ENCODE data around the gene MKKS. TPM values are rescaled to one million over a fixed set of nuclear protein-coding genes. Genes with fewer than 3 reads are reported as not detected.

MKKS gene
- polyA plus RNA-seq, 3 donors from 2014 or later, result 17.3 to 27.5 (median 26.8) TPM

DNA sequence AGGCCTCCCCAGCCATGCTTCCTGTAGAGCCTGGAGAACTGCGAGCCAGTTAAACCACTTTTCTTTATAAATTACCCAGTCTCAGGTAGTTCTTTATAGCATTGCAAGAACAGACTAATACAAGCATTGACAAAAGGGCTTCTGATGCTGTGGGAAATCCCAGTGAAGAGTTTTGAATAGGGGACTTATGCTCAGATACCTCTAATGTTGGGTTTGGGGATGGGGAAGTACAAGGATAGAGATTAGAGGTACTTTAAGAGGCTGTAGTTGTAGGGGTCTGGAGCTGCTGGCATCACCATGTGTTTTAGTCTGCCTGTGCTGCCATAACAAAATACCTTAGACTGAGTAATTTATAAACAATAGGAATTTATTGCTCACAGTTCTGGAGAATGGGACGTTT lies 9.9 kb upstream of the MKKS start:
- Mint-ChIP-seq H3K36me3 (no peaks in the 10 kb centered on the region), H3K27ac (no peak overlapping the region), H3K4me3 (no peak overlapping the region), H3K27me3 (ENCODE audit: low read depth in 3 of 3) (peaks cover 0 to 1% (median 0%) of the 10 kb centered on the region in 3 donors), H3K4me1 (peaks cover 14 to 22% of the 10 kb centered on the region in 2 donors), H3K9me3 (no peaks in the 10 kb centered on the region)
- DNase-seq, result no peak

DNA sequence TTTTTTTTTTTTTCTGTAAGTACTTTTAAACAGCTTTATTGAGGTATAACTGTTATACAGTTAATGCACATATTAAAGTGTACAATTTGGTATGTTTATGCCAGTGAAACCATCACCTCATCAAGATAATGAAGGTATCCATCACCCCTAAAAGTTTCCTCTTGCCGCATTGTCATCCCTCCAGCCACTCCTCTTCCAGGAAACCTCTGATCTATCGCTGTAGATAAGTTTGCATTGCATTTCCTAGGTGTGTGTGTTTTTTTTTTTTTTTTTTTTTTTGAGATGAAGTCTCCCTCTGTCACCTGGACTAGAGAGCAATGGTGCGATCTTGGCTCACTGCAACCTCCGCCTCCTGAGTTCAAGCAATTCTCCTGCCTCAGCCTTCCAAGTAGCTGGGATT lies 4.2 kb upstream of the MKKS start:
- DNase-seq, result no peak
- H3K27me3 Mint-ChIP-seq (ENCODE audit: low read depth in 3 of 3), result peaks cover 9 to 18% (median 11%) of the 10 kb centered on the region in 3 donors
- H3K36me3 Mint-ChIP-seq, result no peaks in the 10 kb centered on the region
- peak overlapping the region in 1 of 6 donors; percentile 40 for H3K27ac Mint-ChIP-seq
- no peak overlapping the region for H3K4me3 Mint-ChIP-seq
- peaks cover 16 to 33% of the 10 kb centered on the region in 2 donors for H3K4me1 Mint-ChIP-seq
- H3K9me3 Mint-ChIP-seq, result no peaks in the 10 kb centered on the region

DNA sequence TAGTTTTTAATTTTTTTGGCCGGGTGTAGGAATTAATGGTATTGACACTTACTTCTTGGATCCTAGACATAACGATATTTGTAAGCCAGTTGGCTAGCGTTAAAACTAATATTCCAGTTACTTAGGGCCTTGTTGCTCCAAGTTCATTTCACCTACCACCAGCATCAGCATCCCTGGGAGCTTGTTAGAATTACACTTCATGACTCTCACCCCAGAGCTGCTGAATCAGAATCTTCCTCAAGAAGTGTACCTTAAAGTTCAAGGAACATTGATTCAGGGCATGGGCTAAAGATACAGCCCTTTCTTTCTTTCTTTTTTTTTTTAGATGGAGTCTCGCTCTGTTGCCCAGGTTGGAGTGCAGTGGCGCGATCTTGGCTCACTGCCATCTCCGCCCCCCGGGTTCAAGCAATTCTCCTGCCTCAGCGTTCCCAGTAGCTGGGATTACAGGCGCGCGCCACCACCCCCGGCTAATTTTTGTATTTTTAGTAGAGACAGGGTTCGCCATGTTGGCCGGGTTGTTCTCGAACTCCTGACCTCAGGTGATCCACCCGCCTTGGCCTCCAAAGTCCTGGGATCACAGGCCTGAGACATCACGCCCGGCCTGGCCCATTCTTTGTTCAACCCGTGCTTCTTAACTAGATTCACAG lies 2.2 kb upstream of the MKKS start:
- no peaks in the 10 kb centered on the region for H3K36me3 Mint-ChIP-seq
- no peak for DNase-seq
- H3K9me3 Mint-ChIP-seq, result no peaks in the 10 kb centered on the region
- peak overlapping the region in 2 of 6 donors; percentile 40 to 56 for H3K27ac Mint-ChIP-seq
- peaks cover 24 to 50% of the 10 kb centered on the region in 2 donors for H3K4me1 Mint-ChIP-seq
- H3K27me3 Mint-ChIP-seq (ENCODE audit: low read depth in 3 of 3), result peaks cover 9 to 18% (median 11%) of the 10 kb centered on the region in 3 donors
- peak overlapping the region; percentile 91 to 99 (median 97) for H3K4me3 Mint-ChIP-seq

DNA sequence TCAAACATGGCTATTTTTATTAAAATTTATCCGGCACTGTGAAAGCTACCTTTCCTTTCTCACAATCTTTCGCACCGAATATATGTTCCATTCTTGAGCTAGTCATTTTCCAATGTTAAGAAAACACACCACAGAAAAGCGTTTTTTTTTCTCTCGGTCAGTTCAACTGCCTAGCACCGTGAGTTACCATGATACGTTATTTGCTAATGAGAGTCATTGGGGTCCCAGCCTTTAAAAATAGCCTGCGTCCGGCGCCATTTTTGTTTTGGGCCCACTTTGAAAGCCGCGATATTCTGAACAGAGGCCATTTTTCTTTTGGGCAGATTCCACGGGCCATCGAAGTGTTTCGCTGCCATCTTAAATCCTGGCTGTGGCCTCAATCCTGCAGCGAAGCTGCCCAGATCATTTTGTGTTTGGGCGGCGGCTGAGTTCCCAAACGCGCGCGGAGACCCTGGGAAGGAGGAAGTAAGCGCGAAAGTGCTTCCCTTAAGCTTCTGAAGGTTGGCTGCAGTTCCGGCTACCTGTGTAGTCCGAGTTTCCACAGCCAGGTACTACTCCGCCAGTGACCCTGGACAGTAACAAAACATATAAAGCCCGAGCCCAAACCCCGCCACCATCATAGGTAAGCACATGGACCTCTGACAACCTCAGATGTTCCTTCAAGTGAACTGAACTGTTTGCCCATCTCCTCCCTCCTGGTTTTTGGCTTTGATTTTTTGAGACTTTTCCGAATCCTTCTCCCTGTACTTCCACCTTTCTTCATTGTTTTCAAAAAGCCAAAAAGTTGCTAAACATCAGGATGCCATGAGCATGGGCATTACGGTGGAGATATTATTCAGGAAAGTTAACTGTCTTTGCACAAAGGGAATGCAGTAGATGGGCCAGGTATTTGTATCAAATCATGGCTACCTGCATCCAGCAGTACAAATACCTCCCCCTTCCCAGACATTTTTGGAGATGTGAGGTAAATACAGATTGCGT lies 1.1 kb upstream of the MKKS start, which contains the start of gene SLX4IP:
SLX4IP (plus strand) TSS at position 474 of the 981 bp plus-strand sequence. CDS start 22,900 bp downstream, outside the sequence.
- no peaks in the 10 kb centered on the region for H3K9me3 Mint-ChIP-seq
- H3K36me3 Mint-ChIP-seq, result no peaks in the 10 kb centered on the region
- peaks cover 9 to 18% (median 11%) of the 10 kb centered on the region in 3 donors for H3K27me3 Mint-ChIP-seq (ENCODE audit: low read depth in 3 of 3)
- DNase-seq, result peak; percentile 78 to 82 (median 82)
- H3K27ac Mint-ChIP-seq, result peak within 1 kb of the TSS; percentile 91 to 98 (median 94)
- peaks cover 26 to 57% of the 10 kb centered on the region in 2 donors for H3K4me1 Mint-ChIP-seq
- peak within 1 kb of the TSS; percentile 91 to 99 (median 97) for H3K4me3 Mint-ChIP-seq

DNA sequence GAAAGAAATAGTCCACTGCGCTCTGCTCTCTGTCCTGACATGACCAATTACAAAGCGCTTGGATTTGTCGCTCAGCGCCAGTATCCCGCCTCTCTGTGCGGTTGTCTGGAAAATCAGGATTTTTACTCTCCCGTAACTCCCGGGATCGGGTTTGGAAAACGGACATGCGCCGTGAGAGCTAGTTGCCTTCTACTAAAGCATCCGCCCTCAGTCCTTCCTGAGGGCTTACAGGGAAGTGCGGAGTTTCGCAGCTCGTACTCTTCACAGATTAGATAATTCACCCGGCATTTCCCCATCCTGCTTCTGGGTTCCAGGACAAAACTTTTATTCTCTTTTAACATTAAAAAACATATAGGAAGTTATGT lies 427 bp upstream of the MKKS start:
- peak; percentile 76 to 81 (median 80) for DNase-seq
- Mint-ChIP-seq H3K36me3 (no peaks in the 10 kb centered on the region), H3K27me3 (ENCODE audit: low read depth in 3 of 3) (peaks cover 9 to 18% (median 11%) of the 10 kb centered on the region in 3 donors), H3K9me3 (no peaks in the 10 kb centered on the region), H3K27ac (peak overlapping the region; percentile 91 to 98 (median 94)), H3K4me3 (peak overlapping the region; percentile 91 to 99 (median 97)), H3K4me1 (peaks cover 28 to 61% of the 10 kb centered on the region in 2 donors)

DNA sequence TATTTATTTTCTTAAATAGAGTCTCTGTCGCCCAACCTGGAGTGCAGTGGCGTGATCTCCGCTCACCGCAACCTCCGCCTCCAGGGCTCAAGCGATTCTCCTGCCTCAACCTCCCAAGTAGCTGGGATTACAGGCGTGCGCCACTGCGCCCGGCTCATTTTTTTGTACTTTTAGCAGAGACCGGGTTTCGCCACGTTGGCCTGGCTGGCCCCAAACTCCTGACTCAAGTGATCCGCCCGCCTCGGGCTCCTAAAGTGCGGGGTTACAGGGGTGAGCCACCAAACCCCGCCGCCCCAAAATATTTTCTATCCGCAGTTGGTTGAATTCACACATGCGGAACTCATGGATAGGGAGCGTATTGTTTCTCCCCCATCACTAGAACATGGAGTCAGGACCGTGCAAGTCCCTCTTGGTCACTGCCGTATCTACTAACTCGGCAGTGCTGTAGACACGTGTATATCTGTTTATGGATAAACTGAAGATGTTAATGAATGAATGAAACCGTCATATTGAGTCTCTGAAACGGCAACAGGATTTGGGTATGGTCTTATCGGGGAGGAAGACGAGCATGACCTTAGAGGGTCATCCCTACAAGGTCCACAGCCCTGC lies 904 bp downstream of the MKKS start:
- DNase-seq, result no peak
- peaks cover 9 to 18% (median 11%) of the 10 kb centered on the region in 3 donors for H3K27me3 Mint-ChIP-seq (ENCODE audit: low read depth in 3 of 3)
- H3K4me3 Mint-ChIP-seq, result peak overlapping the region; percentile 91 to 99 (median 97)
- peaks cover 40 to 74% of the 10 kb centered on the region in 2 donors for H3K4me1 Mint-ChIP-seq
- peak overlapping the region; percentile 88 to 98 (median 92) for H3K27ac Mint-ChIP-seq
- no peaks in the 10 kb centered on the region for H3K36me3 Mint-ChIP-seq
- no peaks in the 10 kb centered on the region for H3K9me3 Mint-ChIP-seq

DNA sequence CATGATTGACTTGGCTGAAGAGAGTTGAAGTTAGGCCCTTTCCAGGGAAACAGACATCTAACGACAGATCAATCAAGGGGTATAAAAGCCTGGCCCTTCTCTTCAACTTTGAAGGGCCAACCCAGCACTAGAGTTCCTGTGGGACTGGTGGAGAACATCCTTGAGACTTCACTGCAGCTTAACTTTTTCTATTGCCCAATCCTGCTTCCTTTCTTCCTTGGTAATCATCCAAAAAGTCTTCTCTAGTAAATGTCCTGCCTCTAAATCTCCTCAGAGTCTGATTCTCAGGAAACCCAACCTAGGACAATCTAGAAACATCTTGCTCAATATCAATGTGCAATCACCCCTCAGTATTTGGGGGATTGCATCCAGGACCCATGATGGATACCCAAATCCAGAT lies 1.9 kb downstream of the MKKS start:
- peaks cover 46 to 83% of the 10 kb centered on the region in 2 donors for H3K4me1 Mint-ChIP-seq
- no peaks in the 10 kb centered on the region for H3K36me3 Mint-ChIP-seq
- H3K27ac Mint-ChIP-seq, result peak overlapping the region in 5 of 6 donors; percentile 5 to 31 (median 21)
- H3K27me3 Mint-ChIP-seq (ENCODE audit: low read depth in 3 of 3), result peaks cover 9 to 19% (median 11%) of the 10 kb centered on the region in 3 donors
- no peak for DNase-seq
- H3K9me3 Mint-ChIP-seq, result no peaks in the 10 kb centered on the region
- H3K4me3 Mint-ChIP-seq, result peak overlapping the region in 3 of 5 donors; percentile 2 to 57 (median 33)

DNA sequence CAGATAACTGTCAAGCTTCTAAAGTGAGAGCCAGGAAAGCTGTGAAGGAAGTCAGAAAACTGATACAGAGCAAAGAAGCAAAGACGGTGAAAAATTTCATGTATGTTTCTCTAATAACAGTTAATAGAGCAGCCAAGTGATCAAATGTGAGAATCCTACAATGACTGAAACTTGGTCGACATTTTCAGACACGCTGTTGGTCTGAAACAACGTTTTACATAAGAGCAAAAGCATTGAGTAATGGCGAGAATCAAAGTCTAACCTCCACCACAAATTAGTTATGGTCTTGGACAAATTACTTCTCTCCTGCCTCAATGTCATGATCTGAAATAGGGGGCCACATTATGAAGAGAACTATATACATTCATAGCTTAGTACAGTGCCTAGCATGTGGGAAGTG lies 3.3 kb downstream of the MKKS start:
- Mint-ChIP-seq H3K4me1 (peaks cover 47 to 73% of the 10 kb centered on the region in 2 donors), H3K27me3 (ENCODE audit: low read depth in 3 of 3) (peaks cover 9 to 21% (median 11%) of the 10 kb centered on the region in 3 donors), H3K27ac (peak overlapping the region in 3 of 6 donors; percentile 13 to 50 (median 23)), H3K36me3 (no peaks in the 10 kb centered on the region), H3K9me3 (no peaks in the 10 kb centered on the region), H3K4me3 (no peak overlapping the region)
- no peak for DNase-seq

DNA sequence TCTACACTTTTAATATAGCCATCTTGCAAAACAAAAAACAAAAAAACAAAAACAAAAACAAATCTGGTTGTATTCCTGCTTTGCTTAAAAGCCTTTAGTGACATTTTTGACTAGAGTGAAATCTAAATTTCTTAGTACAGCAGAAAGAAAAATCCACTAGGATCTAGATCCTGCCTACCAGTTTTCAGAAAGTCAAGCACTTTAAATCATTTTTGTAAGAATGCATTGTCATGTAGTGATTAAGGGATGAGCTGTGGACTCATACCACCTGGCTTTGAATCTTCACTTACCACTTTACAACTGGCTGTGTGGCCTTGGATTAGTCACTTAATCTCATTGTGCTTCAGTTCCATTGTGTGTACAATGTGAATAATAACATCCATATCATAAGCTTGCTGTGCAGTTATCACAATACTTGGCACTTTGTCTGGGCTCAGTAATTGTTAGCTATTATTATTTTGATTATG lies 4.0 kb downstream of the MKKS start:
- Mint-ChIP-seq H3K27ac (peak overlapping the region in 1 of 6 donors; percentile 23), H3K9me3 (no peaks in the 10 kb centered on the region), H3K4me1 (peaks cover 40 to 66% of the 10 kb centered on the region in 2 donors), H3K36me3 (no peaks in the 10 kb centered on the region), H3K27me3 (ENCODE audit: low read depth in 3 of 3) (peaks cover 9 to 20% (median 11%) of the 10 kb centered on the region in 3 donors), H3K4me3 (no peak overlapping the region)
- no peak for DNase-seq

DNA sequence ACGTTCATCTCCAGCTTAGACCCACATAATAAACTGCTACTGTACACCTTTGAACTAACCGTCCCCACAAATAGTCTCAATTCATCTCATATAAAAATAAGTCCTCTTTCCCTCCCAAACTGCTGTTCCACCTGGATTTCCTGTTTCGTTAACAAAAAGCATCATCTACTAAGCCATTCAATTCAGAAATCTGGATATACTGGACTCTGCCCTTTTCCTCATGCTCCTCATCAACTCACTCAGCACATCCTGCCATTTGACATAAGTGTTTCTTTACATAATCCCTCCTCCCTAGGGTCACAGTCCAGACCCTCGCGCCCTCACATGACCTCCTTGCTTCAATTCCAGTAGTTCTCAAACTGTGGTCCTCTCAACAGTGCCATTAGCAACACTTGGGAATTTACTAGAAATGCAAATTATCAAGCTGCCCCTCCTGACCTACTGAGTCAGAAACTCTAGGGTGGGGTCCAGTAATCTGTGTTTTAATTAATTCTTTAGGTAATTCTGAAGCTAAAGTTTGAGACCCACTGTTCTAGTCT lies 4.5 kb downstream of the MKKS start:
- Mint-ChIP-seq H3K4me3 (no peak overlapping the region), H3K27me3 (ENCODE audit: low read depth in 3 of 3) (peaks cover 8 to 15% (median 10%) of the 10 kb centered on the region in 3 donors), H3K9me3 (no peaks in the 10 kb centered on the region), H3K27ac (peak overlapping the region in 1 of 6 donors; percentile 17), H3K4me1 (peaks cover 39 to 61% of the 10 kb centered on the region in 2 donors), H3K36me3 (no peaks in the 10 kb centered on the region)
- DNase-seq, result no peak

DNA sequence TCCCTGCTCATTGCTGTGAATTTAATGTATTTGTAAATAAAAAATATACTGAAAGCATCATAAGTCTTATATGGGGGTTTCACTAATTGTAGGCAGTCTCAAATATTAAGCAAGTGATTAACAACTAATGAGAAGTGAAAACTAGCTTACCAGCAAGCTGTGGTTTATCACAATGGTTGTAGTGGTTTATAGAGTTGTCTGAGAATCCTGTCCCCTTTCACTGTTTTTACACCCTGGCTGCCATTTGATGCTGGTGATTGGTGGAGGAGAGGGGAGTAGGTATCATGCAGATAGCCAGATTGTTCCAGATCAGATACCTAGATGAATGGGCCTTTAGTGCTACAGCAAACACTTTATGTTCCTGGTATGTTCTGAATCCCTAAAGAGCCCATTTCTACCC lies 6.0 kb downstream of the MKKS start:
- peak overlapping the region in 1 of 6 donors; percentile 40 for H3K27ac Mint-ChIP-seq
- H3K4me1 Mint-ChIP-seq, result peaks cover 33 to 58% of the 10 kb centered on the region in 2 donors

DNA sequence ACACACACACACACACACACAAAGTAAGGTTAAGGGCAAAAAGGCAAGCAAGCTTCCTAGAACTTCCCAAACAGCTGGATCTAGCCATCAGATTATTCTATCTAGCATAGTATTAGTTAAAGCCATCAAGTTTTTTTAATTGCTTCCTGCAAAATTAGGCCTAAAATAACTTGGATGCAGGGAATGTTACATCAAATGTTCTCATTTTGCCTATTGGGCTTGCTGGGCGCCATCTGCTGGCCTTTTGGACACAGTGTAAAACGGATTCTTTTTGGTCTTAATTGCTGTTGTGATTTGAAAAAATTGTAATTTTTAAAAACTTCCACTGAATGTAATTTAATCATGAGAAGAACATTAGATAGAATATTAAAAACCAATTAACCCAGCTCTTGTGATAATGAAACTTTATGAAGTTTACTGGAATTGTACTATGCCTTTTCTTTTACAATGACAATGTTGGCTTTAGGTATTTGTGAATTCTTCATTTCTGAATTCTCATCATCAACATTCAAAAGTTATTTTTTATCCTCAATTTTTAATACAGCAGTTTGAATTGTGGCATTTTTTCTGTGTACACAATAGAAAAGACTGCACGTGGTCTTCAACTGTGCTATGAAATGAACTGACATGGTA lies 6.8 kb downstream of the MKKS start:
- H3K27me3 Mint-ChIP-seq (ENCODE audit: low read depth in 3 of 3), result peaks cover 0 to 3% (median 0%) of the 10 kb centered on the region in 3 donors
- peak; percentile 29 to 49 (median 41) for DNase-seq
- peaks cover 31 to 55% of the 10 kb centered on the region in 2 donors for H3K4me1 Mint-ChIP-seq
- no peaks in the 10 kb centered on the region for H3K9me3 Mint-ChIP-seq
- peak overlapping the region in 1 of 6 donors; percentile 50 for H3K27ac Mint-ChIP-seq
- H3K4me3 Mint-ChIP-seq, result peak overlapping the region in 1 of 5 donors; percentile 27
- H3K36me3 Mint-ChIP-seq, result peaks cover 0 to 2% (median 0%) of the 10 kb centered on the region in 3 donors

More for the DNA sequence above, 6.0 kb downstream of the MKKS start:
- Mint-ChIP-seq H3K36me3 (no peaks in the 10 kb centered on the region), H3K4me3 (no peak overlapping the region), H3K27me3 (ENCODE audit: low read depth in 3 of 3) (peaks cover 0 to 3% (median 0%) of the 10 kb centered on the region in 3 donors), H3K9me3 (no peaks in the 10 kb centered on the region)
- DNase-seq, result no peak
